ENCODE data around the gene ERBB3.
"Not testable (repeated sequence)": the region's sequence is repeated elsewhere in the genome, so short reads cannot be mapped to it uniquely, and the experiment has no call there.

Gene ERBB3

DNA sequence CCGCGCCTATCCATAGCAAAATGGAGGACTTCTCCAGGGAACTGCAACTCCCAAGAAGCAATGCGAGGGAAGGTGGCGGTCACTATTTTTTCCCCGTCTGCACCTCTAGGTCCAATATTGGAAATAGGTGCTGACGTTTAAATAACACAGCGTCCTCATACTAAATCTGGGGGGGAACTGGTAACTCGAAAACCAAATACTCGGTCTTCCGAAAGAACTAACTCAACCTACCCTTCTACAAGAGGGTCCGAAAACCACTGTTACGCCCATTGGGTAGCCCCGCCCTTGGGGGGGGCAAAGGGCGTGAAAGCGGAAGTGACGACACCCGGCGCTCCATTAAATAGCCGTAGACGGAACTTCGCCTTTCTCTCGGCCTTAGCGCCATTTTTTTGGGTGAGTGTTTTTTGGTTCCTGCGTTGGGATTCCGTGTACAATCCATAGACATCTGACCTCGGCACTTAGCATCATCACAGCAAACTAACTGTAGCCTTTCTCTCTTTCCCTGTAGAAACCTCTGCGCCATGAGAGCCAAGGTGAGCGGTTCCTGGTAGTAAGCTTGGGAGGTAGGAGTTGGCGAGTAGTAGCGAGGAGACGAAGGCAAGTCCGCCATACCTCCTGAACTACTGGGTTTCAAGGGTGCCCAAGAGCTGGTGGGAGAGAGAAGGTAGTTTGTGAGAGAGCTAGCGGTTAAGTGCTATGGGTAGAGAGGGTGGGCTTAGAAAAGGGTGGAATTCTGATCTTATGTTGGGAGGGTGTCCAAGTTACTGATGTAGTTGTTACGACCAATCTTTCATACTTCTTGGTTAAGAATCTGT, 36.5 kb downstream of the ERBB3 start, which contains the start of gene RPL41:
Gene RPL41, plus strand, starts transcription at position 367 of the 815 bp plus-strand sequence.
- peak; percentile 95 for DNase-seq

GRCh38 chr12:56117082-56117706, 37.2 kb downstream of the ERBB3 start:
- not testable (repeated sequence) for DNase-seq

- peak; percentile 99 for DNase-seq
Measured at GRCh38 chr12:56117778-56118687, 38.1 kb downstream of the ERBB3 start, which contains the start of gene ZC3H10. Gene ZC3H10 (plus strand): TSS chr12:56118266. CDS start chr12:56120563, 2,297 bp downstream.

DNA sequence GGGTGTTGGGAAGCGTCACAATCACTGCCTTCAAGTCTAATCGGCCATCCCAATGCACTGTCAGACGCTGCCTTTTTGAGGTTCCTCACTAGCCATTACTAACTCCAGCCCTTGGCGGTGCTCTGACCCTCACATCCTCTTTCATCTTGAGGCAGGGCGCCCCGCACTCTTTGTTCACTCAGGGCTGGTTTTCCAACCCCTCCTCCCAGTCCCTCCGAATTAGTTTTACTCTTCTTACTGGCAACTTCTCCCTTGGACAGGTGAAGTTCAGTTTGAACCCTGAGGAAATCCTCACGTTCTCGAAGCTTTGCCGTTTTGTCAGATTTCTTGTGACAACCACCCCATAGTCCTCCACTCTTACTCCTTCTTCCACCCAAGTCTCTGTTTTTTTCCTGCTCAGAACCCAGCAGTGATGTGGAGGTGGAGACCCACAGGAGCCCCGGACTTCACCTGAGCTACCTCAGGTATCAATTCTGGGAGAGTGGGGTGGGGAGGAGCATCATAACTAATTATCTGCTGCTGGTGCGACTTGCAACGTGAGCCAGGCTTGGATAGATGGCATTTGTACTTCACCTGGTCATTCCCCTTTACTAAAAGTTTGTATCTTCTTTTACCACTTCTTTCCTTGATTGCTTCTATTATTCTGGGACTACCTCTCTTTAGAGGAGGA, 38.9 kb downstream of the ERBB3 start:
- DNase-seq: no peak

GRCh38 chr12:56119361-56119796, 39.4 kb downstream of the ERBB3 start:
- DNase-seq: peak; percentile 80

DNA sequence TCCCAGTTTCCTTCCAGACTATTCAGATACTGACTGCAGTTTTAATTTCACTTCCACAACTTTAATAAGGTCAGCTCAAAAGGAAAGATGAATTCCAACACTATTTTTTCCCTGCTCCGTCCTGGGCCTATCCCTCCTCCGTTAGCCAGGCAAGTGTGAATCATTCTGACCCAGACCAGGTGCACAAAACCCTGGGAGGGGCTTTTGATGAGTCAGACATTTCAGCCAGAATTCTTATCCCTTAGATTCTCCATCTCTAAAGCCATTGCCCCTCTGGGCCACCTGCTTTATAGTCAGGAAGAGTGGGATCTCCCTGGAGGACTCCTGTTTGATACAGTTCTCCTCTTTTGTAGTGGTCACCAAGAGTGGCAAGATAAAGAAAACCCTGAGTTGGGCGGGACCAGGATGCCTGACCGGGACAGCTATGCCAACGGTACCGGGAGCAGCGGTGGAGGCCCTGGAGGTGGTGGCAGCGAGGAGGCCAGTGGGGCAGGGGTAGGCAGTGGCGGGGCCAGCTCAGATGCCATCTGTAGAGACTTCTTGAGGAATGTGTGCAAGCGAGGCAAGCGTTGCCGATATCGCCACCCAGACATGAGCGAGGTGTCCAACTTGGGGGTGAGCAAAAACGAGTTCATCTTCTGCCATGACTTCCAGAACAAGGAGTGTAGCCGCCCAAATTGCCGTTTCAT, 40.3 kb downstream of the ERBB3 start:
- DNase-seq: no peak

DNA sequence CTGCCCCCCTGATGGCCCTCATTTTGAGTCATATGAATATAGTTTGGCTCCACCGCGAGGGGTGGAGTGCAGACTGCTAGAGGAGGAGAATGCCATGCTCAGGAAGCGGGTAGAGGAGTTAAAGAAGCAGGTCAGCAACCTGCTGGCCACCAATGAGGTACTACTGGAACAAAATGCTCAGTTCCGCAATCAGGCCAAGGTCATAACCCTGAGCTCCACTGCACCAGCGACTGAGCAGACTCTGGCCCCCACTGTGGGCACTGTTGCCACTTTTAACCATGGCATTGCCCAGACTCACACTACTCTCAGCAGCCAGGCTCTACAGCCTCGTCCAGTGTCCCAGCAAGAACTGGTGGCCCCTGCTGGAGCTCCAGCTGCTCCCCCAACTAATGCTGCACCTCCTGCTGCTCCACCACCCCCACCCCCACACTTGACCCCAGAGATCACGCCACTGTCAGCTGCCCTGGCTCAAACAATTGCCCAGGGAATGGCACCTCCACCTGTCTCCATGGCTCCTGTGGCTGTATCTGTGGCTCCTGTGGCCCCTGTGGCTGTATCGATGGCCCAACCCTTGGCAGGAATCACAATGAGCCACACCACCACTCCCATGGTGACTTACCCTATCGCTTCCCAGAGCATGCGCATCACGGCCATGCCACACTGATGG, 41.4 kb downstream of the ERBB3 start:
- no peak for DNase-seq

- DNase-seq: no peak
Measured at GRCh38 chr12:56122637-56123036, 42.7 kb downstream of the ERBB3 start.

GRCh38 chr12:56124133-56124532, 44.2 kb downstream of the ERBB3 start:
- DNase-seq: no peak

DNA sequence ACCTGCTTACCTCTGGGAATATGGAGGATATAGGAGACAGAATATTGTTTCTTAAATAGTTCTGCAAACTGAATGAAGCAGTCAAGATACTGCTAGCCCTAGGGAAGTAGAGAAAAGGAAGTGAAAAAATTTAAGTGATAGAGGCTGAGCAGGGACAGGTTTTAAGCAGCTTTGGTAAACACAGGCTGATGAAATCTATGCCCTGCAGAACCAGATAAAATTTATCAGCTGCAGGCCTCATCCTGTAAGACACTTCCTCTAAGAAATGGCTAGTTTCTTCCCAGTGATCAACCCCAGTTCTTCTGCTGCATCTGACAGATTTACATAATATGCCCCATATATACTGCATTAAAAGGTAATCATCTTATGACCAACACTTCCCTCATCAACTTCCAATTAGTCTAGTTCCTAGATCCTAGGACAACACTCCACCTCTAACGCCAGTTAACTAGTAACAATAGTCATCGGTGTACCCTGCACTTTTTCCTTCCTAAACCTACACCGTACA, 46.8 kb downstream of the ERBB3 start:
- DNase-seq: no peak

GRCh38 chr12:56127485-56127887, 47.5 kb downstream of the ERBB3 start:
- no peak for DNase-seq

DNA sequence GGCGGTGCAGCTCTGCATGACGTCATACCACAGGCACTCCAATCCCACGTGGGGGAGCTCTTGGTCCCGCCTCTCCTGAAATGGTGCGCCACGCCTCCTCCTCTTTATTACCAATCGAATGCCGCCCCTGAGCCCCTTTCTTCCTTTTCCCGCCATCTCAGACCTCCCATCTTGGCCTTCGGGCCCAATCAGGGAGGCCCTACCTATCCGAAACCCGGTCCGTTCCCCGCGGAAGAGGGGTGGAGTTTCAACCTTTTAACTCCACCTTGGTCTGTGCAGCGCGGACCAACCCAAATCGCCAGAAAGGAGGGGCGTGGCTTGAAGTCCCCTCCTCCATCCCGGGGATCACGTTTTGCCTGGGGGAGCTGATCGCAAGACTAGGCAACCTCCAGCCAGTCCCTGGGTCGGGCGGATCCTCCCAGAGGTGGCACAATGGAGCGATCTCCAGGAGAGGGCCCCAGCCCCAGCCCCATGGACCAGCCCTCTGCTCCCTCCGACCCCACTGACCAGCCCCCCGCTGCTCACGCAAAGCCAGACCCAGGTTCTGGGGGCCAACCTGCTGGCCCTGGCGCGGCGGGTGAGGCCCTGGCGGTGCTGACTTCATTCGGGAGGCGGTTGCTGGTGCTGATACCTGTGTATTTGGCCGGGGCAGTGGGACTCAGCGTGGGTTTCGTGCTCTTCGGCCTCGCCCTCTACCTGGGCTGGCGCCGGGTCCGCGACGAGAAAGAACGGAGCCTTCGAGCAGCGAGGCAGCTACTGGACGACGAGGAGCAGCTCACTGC, 48.1 kb downstream of the ERBB3 start, which contains the start of gene ESYT1:
Gene ESYT1, plus strand, starts transcription at position 380 of the 782 bp plus-strand sequence. Its CDS starts 53 bp downstream, at position 433.
- peak; percentile 100 for DNase-seq

GRCh38 chr12:56128670-56129205, 48.8 kb downstream of the ERBB3 start:
- DNase-seq: peak; percentile 22

GRCh38 chr12:56129206-56129941, 49.4 kb downstream of the ERBB3 start:
- peak; percentile 85 for DNase-seq

GRCh38 chr12:56129942-56130495, 50.1 kb downstream of the ERBB3 start:
- no peak for DNase-seq

DNA sequence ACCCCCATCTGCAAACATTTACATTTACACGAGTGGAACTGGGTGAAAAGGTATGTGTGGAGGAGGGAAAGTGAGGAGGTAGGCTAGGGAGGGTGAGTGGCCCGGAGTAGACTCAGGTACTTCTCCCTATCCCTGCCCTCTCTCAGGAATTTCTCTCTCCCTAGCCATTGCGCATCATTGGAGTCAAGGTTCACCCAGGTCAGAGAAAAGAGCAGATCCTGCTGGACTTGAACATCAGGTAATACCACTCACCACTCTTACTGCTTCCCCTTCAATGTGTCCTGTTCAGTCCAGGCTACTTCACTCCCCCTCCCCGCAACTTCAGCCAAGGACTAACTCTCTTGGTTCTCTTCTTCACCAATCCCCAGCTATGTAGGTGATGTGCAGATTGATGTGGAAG, 50.9 kb downstream of the ERBB3 start:
- DNase-seq: no peak

DNA sequence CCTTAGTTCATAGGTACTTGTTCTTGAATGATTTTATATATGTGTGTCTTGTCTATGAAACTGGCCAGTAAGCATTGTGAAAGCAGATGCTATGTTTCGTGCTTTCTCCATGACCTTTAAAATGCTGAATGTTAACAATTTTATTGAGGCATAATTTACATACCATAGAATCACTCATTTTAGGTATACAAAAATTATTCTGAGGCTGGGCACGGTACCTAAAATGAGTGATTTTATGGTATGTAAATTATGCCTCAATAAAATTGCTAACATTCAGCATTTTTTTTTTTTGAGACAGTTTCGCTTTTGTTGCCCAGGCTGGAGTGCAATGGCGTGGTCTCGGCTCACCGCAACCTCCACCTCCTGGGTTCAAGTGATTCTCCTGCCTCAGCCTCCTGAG, 54.9 kb downstream of the ERBB3 start:
- no peak for DNase-seq

- DNase-seq: no peak
Measured at GRCh38 chr12:56137853-56138571, 58.0 kb downstream of the ERBB3 start.
